Activated T-helper 2 cell treated with anti-CD3 and anti-CD28 coated beads, Interferon-gamma antibody, Interleukin-2, Interleukin-4, amounts not matched to agents 10 μg/mL and 5 μg/mL and 100 μg/mL, durations not matched to agents 14 hours and 24 hours and 36 hours (primary cell): ENCODE measurements around the gene CFAP43. TPM values are rescaled to one million over a fixed set of nuclear protein-coding genes. Genes with fewer than 3 reads are reported as not detected.

Experiments used
- DNase-seq: peaks from one replicate; pipeline ENCODE4 v3.0.0; 2021; ENCODE audit warnings: low spot score
- H3K27ac Mint-ChIP-seq: one replicate; pipeline ENCODE4 v1.8.0; 2021; ENCODE audit warnings: mixed read lengths
- H3K27me3 Mint-ChIP-seq: one replicate; pipeline ENCODE4 v1.8.0; 2021; ENCODE audit warnings: low read depth, mixed read lengths
- H3K36me3 Mint-ChIP-seq: one replicate; pipeline ENCODE4 v1.8.0; 2021; ENCODE audit warnings: low read depth, mixed read lengths
- H3K4me1 Mint-ChIP-seq: one replicate; pipeline ENCODE4 v1.8.0; 2021; ENCODE audit warnings: low read depth, mixed read lengths
- H3K4me3 Mint-ChIP-seq: one replicate; pipeline ENCODE4 v1.8.0; 2021; ENCODE audit warnings: low read depth, mild to moderate bottlenecking, moderate library complexity, mixed read lengths
- H3K9me3 Mint-ChIP-seq: one replicate; pipeline ENCODE4 v1.8.0; 2021; ENCODE audit warnings: mixed read lengths
- intact Hi-C: fragments of 100-400 bp; cut with micrococcal nuclease; formaldehyde crosslinking; loops from one replicate; pipeline ENCODE4 v1.15.1; 2023
- total RNA-seq: library from RNA; stranded (reverse); gene quantifications from 2 replicates; pipeline ENCODE4 v1.2.3, GENCODE V29; 2022

The CFAP43 gene
- total RNA-seq, 1 donor from 2014 or later, result 0.07 TPM

GRCh38 chr10:104096692-104097091 lies 135.5 kb downstream of the CFAP43 start:
- Mint-ChIP-seq H3K27me3 (peaks cover 11% of the 10 kb centered on the region), H3K36me3 (no peaks in the 10 kb centered on the region), H3K9me3 (peaks cover 11% of the 10 kb centered on the region), H3K4me1 (peaks cover 7% of the 10 kb centered on the region), H3K27ac (no peak overlapping the region), H3K4me3 (no peak overlapping the region)
- intact Hi-C loops, result no loop called here
- no peak for DNase-seq

GRCh38 chr10:104092749-104093148 lies 139.4 kb downstream of the CFAP43 start:
- Mint-ChIP-seq H3K27me3 (peaks cover 7% of the 10 kb centered on the region), H3K36me3 (no peaks in the 10 kb centered on the region), H3K9me3 (peaks cover 11% of the 10 kb centered on the region), H3K4me3 (no peak overlapping the region), H3K4me1 (peaks cover 5% of the 10 kb centered on the region), H3K27ac (no peak overlapping the region)
- no peak for DNase-seq
- intact Hi-C loops, result no loop called here

- intact Hi-C loops, result no loop called here
- no peaks in the 10 kb centered on the region for H3K36me3 Mint-ChIP-seq
- peaks cover 5% of the 10 kb centered on the region for H3K4me1 Mint-ChIP-seq
- no peak for DNase-seq
- no peaks in the 10 kb centered on the region for H3K9me3 Mint-ChIP-seq
- H3K4me3 Mint-ChIP-seq, result no peak overlapping the region
- peaks cover 5% of the 10 kb centered on the region for H3K27me3 Mint-ChIP-seq
- H3K27ac Mint-ChIP-seq, result no peak overlapping the region
Observed at GRCh38 chr10:104090611-104091010, 141.6 kb downstream of the CFAP43 start.

DNA sequence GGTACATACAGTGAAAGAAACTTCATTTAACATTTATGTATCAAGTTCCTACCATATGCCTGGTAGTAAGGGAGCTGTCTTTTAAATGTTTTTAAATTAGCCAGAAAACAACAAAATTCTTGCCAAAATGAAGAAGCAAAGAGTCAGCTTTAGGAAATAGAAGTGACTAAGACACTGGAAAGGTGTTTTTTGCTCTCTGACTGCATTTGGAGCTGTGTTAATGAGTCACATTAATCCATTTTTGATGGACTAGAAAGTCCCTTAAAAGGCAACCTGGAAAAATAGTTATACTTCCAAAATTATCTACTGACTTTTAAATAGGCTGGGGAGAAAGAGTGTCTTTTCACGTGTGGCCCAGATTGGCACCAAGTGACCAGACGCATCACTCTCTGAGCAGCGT lies 142.5 kb downstream of the CFAP43 start:
- H3K27me3 Mint-ChIP-seq, result peaks cover 9% of the 10 kb centered on the region
- intact Hi-C loops, result no loop called here

GRCh38 chr10:104088239-104088638 lies 143.9 kb downstream of the CFAP43 start:
- Mint-ChIP-seq H3K27ac (no peak overlapping the region), H3K4me1 (no peaks in the 10 kb centered on the region), H3K36me3 (no peaks in the 10 kb centered on the region), H3K4me3 (no peak overlapping the region), H3K9me3 (no peaks in the 10 kb centered on the region), H3K27me3 (peaks cover 11% of the 10 kb centered on the region)
- DNase-seq, result no peak
- intact Hi-C loops, result no loop called here

More for the DNA sequence above, 142.5 kb downstream of the CFAP43 start:
- Mint-ChIP-seq H3K9me3 (no peaks in the 10 kb centered on the region), H3K36me3 (no peaks in the 10 kb centered on the region), H3K4me1 (peaks cover 5% of the 10 kb centered on the region), H3K27ac (no peak overlapping the region), H3K4me3 (no peak overlapping the region)
- no peak for DNase-seq

DNA sequence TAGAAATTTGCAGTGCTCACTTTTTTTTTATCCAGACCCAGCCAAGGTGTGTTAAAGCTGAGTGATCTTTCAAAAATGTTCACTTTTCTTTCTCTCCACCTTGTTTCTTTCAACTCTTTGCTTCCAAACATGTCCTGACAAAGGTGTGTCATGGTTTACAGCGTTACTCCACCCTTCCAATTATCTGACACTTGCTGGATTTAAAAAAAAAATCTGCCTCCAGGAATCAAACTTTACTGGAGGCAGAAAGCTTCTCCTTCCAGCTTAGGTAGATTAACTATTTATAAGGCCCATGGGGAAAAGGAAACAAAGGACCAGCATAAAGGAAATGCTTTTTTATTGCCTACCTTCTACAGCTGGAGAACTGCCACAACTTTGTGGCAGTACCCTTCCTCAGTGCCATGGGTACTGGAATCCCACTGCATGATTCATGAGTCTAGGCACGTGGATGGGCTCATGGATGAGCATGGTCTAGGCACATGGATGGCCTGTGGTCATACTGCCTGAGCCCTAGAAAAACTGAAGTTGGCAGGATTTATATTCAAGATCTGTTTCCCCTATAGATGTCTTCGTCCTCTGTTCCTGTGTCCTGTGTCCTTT lies 146.3 kb downstream of the CFAP43 start, which contains the start of gene COL17A1:
Gene COL17A1, minus strand, starts transcription at position 80 of the 600 bp plus-strand sequence. CDS start 5,207 bp downstream, outside the sequence.
- intact Hi-C loops, result no loop called here
- Mint-ChIP-seq H3K27ac (no peak within 1 kb of the TSS), H3K36me3 (no peaks in the 10 kb centered on the region), H3K4me1 (no peaks in the 10 kb centered on the region), H3K4me3 (no peak within 1 kb of the TSS), H3K9me3 (no peaks in the 10 kb centered on the region), H3K27me3 (peaks cover 11% of the 10 kb centered on the region)
- DNase-seq, result no peak

DNA sequence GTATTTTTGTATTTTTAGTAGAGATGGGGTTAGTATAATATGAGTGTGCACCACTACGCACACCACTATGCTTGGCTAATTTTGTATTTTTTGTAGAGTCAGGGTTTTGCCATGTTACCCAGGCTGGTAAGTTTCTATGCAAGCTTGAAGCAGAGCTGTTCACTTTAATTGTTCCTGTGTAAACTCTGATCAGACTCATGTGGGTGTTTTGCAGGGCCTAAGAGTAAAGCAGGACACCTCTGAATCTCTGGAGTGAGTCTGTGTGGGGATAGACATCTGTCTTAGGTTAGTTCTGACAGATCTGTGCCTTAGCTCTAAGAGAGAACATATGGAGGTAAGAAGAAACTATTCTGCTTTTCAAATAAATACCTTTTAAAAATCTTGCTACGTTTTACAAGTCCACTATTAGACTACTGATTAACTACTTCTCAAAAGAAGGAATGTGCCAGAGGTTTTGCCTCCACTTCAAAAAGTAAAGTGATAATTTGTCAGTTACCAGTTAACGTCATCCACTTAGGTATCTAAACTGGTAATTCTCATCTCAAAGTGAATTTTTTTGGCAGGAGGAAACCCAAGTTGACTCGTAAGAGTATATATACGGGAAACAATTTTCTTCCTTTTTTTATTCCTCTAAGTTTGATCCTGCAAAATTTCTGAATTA lies 147.6 kb downstream of the CFAP43 start:
- H3K36me3 Mint-ChIP-seq, result no peaks in the 10 kb centered on the region
- H3K9me3 Mint-ChIP-seq, result no peaks in the 10 kb centered on the region
- no peak for DNase-seq
- H3K27me3 Mint-ChIP-seq, result peaks cover 14% of the 10 kb centered on the region
- intact Hi-C loops, result no loop called here
- H3K4me1 Mint-ChIP-seq, result no peaks in the 10 kb centered on the region
- no peak overlapping the region for H3K4me3 Mint-ChIP-seq
- H3K27ac Mint-ChIP-seq, result no peak overlapping the region

GRCh38 chr10:104081998-104082397 lies 150.2 kb downstream of the CFAP43 start:
- Mint-ChIP-seq H3K27ac (no peak overlapping the region), H3K4me1 (no peaks in the 10 kb centered on the region), H3K36me3 (no peaks in the 10 kb centered on the region), H3K4me3 (no peak overlapping the region), H3K9me3 (no peaks in the 10 kb centered on the region), H3K27me3 (peaks cover 11% of the 10 kb centered on the region)
- no peak for DNase-seq
- intact Hi-C loops, result loop anchor here (2.0 kb wide), 1 partner anchor 193 kb away; no protein-coding TSS in a partner anchor

DNA sequence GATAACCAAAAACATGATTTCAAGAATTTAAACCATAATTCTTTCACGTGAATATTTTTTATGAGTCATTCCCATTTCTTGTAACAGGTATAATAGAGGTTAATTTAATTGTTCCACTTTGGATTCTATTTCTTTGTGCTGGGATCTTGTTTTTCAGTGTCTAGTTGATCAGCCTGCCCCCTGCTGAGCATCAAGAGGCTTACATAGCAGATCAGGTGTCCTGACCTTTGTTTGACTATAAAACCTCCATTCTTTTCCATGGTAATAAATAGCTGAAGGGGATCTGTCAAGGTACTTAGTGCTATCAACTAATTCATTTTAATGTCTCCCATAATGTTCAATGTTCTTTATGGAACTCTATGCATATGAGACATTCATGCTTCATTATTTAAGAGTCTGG lies 151.4 kb downstream of the CFAP43 start:
- Mint-ChIP-seq H3K36me3 (no peaks in the 10 kb centered on the region), H3K9me3 (no peaks in the 10 kb centered on the region), H3K4me3 (no peak overlapping the region), H3K27me3 (peaks cover 11% of the 10 kb centered on the region), H3K4me1 (no peaks in the 10 kb centered on the region), H3K27ac (no peak overlapping the region)
- no peak for DNase-seq
- intact Hi-C loops, result loop anchor here (2.0 kb wide), 1 partner anchor 192 kb away; no protein-coding TSS in a partner anchor

Other genes with a start within 250 kb of the CFAP43 start
- gene COL17A1, start 146.5 kb downstream of the CFAP43 start, total RNA-seq, result not detected in 2 replicates
- 11.7 and 12.0 TPM in 2 replicates for gene SFR1, start 110.2 kb downstream of the CFAP43 start, total RNA-seq
- 168 and 174 TPM in 2 replicates for gene GSTO1, start 22.5 kb upstream of the CFAP43 start, total RNA-seq
- gene GSTO2, start 36.8 kb upstream of the CFAP43 start, total RNA-seq, result 0.57 and 1.4 TPM in 2 replicates
- gene ITPRIP, start 106.1 kb upstream of the CFAP43 start, total RNA-seq, result 17.1 and 18.8 TPM in 2 replicates
- 0.57 and 1.1 TPM in 2 replicates for gene CFAP58, start 121.5 kb upstream of the CFAP43 start, total RNA-seq